ENCODE measurements around the gene TBX22.
"Not testable (repeated sequence)": the region's sequence is repeated elsewhere in the genome, so short reads cannot be mapped to it uniquely, and the experiment has no call there.

Gene TBX22, protein sequence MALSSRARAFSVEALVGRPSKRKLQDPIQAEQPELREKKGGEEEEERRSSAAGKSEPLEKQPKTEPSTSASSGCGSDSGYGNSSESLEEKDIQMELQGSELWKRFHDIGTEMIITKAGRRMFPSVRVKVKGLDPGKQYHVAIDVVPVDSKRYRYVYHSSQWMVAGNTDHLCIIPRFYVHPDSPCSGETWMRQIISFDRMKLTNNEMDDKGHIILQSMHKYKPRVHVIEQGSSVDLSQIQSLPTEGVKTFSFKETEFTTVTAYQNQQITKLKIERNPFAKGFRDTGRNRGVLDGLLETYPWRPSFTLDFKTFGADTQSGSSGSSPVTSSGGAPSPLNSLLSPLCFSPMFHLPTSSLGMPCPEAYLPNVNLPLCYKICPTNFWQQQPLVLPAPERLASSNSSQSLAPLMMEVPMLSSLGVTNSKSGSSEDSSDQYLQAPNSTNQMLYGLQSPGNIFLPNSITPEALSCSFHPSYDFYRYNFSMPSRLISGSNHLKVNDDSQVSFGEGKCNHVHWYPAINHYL

DNA sequence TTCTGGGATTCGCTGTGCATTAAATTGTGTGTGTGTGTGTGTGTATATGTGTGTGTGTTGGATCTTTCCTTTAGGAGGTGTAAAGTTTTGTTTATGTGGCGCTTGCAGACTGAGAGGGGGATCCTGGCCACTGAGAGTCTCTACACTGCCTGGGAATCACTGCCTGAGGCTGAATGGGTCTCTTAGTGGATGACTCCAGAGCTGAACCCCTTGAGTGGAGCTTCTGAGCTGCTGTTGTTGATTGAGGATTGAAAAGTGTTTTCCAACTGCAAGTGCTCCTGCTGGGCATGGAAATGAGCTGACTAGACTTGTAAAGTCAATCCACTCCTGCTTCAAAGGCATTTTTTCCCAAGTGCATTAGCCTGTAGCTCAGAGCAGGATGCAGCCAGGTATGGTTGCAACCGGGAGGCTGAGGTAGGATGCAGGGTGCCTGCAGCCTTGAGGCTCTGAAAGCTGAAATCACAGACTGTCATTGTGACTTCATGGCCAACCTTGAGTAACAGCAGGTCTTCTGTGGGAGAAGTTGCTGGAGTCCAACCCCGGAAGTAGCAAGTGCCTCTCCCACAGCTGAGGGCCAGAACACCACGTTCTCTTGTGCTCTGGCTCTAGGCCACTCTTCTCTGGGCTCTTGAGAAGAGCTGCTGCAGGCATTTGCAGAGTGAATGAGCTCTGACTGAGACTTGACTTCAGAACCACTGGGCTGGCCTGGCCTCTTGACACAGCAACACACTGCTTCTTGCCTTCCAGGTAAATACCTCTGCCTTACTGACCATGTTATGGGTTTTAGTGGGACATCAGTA is at the start of gene TBX22:
TBX22 (plus strand) TSS at position 613 of the 800 bp plus-strand sequence. CDS start 7,517 bp downstream, outside the sequence.
- no peak for DNase-seq

DNA sequence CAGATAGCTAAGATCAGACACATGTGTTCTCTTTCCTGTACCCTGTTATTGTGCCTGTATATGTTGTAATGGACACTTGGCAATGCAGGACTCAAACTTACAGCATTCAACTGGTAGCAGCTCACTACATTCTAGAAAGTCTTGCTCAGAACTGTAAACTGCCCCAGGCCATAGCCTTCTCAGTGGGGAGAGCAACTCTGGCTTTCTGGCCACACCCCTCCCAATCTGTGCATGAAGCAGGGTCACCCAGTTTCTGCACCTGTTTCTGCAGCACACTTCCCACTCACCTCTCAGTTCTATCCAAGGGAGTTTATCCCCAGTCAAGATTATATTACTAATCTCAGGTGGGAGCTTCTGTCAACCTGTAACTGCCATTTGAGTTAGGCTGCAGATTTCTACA is 38.9 kb upstream of the TBX22 start:
- no peak for DNase-seq

DNA sequence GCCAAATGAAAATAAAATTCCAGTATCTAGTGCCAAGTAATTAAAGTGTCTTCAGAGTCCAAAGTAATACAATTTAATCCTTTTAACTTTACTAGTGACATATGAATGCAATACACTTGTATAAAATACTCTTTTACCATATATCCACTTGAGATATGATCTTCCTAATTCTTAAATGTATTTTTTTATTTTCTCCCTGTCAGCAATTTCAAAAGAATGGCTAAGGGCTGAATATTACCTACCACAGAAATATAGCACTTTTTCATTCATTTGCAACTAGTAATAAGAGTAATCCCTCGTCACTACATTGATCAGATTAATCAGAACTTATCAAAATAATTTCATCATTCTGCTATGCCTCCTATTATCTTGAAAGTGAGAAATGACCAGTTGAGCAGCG is 10.1 kb upstream of the TBX22 start:
- DNase-seq: no peak

DNA sequence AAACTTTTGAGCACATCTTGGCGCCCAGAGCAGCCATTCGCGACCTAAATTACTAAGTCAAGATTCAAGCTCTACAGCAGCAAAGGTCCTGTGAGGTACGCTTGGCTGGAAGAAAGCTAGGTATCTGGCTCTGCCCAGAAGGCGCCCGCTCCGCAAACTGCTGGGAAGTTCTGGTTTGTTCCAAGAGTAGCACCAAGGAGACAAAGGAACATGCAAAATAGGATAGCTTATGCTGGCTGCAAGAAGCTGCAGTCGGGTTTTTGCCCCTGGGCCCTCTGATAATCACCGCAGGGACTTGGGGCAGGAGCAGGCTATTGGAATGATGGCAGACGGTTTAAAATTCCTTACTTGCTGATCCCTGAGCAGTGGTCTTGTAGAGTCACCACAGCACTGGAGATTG is 3.0 kb upstream of the TBX22 start:
- DNase-seq: no peak

DNA sequence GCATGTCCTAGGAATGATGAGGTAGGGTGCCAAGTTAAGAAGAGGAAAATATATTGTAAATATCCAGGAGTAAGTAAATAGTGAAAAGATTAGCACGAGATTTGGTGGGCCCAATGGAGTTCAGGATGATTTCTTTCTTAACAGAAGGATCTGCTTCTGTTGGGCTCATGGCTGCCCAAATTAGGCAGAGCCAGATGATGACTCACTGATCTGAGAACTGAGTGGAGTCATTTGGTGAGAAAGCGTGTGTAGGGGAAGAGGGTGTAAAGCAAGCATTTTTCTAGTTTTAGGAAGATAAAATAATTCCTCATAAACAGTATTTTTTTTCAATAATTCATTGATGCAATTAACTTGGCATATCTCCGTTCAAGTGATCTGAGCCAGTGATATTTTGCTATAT is 1.6 kb downstream of the TBX22 start:
- DNase-seq: no peak

DNA sequence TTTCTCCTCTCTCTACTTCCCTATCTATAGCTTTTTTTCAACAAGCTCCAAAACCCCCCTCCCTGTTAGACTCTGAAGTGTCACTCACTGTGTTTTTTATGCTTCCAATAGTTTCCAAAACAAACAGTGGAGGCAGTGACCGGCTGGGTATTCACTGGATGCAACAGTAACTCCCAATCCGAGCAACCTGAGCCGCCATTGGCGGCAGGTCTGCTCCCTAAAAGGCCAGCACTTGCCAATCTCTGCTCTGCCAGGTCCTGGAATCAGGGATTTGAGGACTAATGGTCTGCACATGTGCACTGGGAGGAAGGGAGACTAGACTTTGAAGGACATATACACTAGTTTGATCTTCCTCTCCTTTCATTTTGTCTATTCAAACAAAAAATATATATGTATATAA is 7.1 kb downstream of the TBX22 start:
- DNase-seq: no peak

DNA sequence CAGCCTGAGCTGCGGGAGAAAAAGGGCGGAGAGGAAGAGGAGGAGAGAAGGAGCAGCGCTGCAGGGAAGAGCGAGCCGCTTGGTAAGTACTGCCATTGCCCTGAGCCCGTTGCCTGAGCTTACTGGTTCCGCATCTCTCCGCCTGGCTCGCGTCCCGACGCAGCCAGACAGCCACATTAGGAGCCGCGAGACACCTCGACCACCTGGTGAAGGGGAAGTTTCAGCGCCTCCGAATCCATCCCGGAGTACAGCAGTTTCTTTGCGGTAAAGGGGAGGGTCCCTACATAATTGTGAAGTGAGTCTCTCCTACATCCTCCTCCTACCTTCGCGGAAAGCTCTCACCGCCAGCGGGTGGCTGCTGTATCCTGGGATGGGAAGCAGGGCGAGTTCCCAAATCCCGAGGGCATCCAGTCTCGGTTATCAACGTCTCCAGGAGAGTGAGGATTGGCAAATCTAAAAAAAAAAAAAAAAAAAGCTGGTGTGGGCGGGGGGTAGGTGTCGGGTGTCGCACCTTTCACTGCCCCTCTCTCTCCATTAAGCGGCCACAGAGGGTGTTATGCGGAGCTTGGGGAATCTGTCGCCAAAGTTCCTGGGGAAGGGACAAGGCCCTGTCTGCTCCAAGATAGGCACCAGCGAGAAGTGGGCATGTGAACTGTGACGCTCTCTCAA is 7.9 kb downstream of the TBX22 start:
- no peak for DNase-seq

DNA sequence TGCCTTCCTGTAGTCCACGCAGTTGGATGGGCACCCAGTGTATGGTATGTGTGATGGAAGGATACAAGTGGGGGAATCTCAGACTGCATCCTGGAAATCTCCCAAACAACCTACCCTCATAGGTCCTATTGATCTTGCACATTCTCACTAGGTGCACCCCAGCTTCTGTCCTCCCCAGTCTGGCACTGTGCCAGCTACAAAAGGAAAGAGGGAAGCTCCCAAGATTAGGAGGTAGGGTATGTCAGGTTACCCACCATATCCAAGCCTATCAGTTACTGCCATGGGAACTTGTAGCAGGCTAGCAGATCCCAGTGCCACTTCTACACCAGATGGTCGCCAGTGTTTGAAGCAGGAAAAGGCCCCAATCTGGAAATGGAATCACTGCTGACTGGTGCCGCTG is 11.6 kb downstream of the TBX22 start:
- DNase-seq: no peak

DNA sequence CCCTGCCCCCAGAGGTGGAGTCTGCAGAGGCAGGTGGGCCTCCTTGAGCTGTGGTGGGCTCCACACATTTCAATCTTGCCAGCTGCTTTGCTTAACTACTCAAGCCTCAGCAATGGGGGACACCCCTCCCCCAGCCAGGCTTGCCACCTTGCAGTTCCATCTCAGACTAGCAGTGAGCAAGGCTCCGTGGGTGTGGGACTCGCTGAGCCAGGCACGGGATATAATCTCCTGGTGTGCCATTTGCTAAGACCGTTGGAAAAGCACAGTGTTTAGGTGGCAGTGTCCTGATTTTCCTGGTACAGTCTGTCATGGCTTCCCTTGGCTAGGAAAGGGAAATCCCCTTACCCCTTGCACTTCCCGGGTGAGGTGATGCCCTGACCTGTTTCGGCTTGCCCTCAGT is 51.6 kb downstream of the TBX22 start:
- not testable (repeated sequence) for DNase-seq

DNA sequence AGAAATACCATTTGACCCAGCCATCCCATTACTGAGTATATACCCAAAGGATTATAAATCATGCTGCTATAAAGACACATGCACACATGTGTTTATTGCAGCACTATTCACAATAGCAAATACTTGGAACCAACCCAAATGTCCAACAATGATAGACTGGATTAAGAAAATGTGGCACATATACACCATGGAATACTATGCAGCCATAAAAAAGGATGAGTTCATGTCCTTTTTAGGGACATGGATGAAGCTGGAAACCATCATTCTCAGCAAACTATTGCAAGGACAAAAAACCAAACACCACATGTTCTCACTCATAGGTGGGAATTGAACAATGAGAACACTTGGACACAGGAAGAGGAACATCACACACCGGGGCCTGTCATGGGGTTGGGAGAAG is 61.1 kb downstream of the TBX22 start:
- not testable (repeated sequence) for DNase-seq

All from amygdala (tissue), 56 donors.